H1 (cell line): ENCODE data around the gene MYO1A. TPM values are rescaled to one million over a fixed set of nuclear protein-coding genes. Genes with fewer than 3 reads are reported as not detected.

ENCODE experiments used
- CTCF ChIA-PET: fragments of 300-600 bp; sonication (Branson Sonifier 250); formaldehyde crosslinking; loops from one replicate; lab custom pipeline; 2021; ENCODE audit not compliant: partially characterized antibody; lab: Charles Lee
- POLR2A ChIA-PET: fragments of 300-600 bp; sonication (Branson Sonifier 250); formaldehyde crosslinking; loops from one replicate; lab custom pipeline; 2021; ENCODE audit warnings: inconsistent platforms; ENCODE audit not compliant: partially characterized antibody; lab: Charles Lee
- DNase-seq, 2 experiments: peaks; one replicate each; pipeline versions ENCODE4 v3.0.0 to v3.0.0-alpha.2; 2010 to 2022; ENCODE audit warnings: low spot score in 2 of 2, low read depth in 1 of 2, mixed read lengths in 1 of 2
- FAIRE-seq: peaks from 2 replicates; lab custom pipeline; 2011; peaks lifted over from hg19 to GRCh38; lab: Jason Lieb, UNC
- H2AFZ ChIP-seq: 2 replicates; pipeline ENCODE4 v1.8.1; 2012; ENCODE audit warnings: low read length, inconsistent platforms
- H2AK5ac ChIP-seq: 2 replicates; pipeline ENCODE4 v1.6.1; 2013; ENCODE audit warnings: low read depth, low read length
- H2BK120ac ChIP-seq: replicated peaks from 2 replicates; pipeline ENCODE3; 2013; ENCODE audit warnings: low read depth, low read length, inconsistent platforms
- H2BK12ac ChIP-seq: 2 replicates; pipeline ENCODE4 v1.6.1; 2013; ENCODE audit warnings: low read depth, low read length
- H2BK15ac ChIP-seq: 2 replicates; pipeline ENCODE4 v1.6.1; 2013; ENCODE audit warnings: low read length
- H2BK20ac ChIP-seq: 2 replicates; pipeline ENCODE4 v1.6.1; 2013; ENCODE audit warnings: low read length
- H2BK5ac ChIP-seq: 2 replicates; pipeline ENCODE4 v1.6.1; 2013; ENCODE audit warnings: low read depth, low read length
- H3K14ac ChIP-seq: 2 replicates; pipeline ENCODE4 v1.6.1; 2013; ENCODE audit warnings: inconsistent platforms; ENCODE audit not compliant: insufficient read length
- H3K18ac ChIP-seq: 2 replicates; pipeline ENCODE4 v1.6.1; 2013; ENCODE audit warnings: low read length; ENCODE audit errors: extremely low read depth
- H3K23ac ChIP-seq: 2 replicates; pipeline ENCODE4 v1.6.1; 2013; ENCODE audit warnings: inconsistent platforms; ENCODE audit not compliant: insufficient read length
- H3K23me2 ChIP-seq: 2 replicates; pipeline ENCODE4 v1.6.1; 2013; ENCODE audit warnings: low read depth, low read length
- H3K27ac ChIP-seq: 2 replicates; pipeline ENCODE4 v1.6.1; 2011; ENCODE audit warnings: low read depth, low read length, inconsistent platforms
- H3K27me3 ChIP-seq, 4 experiments: replicated peaks in 1 of 4; 1 replicate in 1 of 4; 2 replicates in 3 of 4; pipeline versions ENCODE4 v1.6.1 to v1.8.1; 2011 to 2013; ENCODE audit warnings: low read length in 3 of 4, mild to moderate bottlenecking in 3 of 4, inconsistent platforms in 2 of 4, mixed read lengths in 2 of 4, moderate library complexity in 1 of 4; ENCODE audit not compliant: control insufficient read depth in 3 of 4, insufficient read depth in 3 of 4; ENCODE audit errors: extremely low read depth in 1 of 4
- H3K36me3 ChIP-seq, 4 experiments: 2 replicates each; pipeline versions ENCODE4 v1.6.1 to v1.8.1; 2011 to 2013; ENCODE audit warnings: mild to moderate bottlenecking in 4 of 4, low read length in 3 of 4, moderate library complexity in 2 of 4, control low read depth in 1 of 4, inconsistent platforms in 1 of 4; ENCODE audit not compliant: insufficient read depth in 4 of 4, control insufficient read depth in 2 of 4
- H3K4ac ChIP-seq: replicated peaks from 2 replicates; pipeline ENCODE3; 2013; ENCODE audit warnings: low read length, low read depth, mixed read lengths, inconsistent platforms; ENCODE audit not compliant: insufficient read length
- H3K4me1 ChIP-seq, 4 experiments: replicated peaks in 1 of 4; 1 replicate in 1 of 4; 2 replicates in 3 of 4; pipeline versions ENCODE4 v1.6.1 to v1.8.1; 2011 to 2013; ENCODE audit warnings: low read length in 3 of 4, inconsistent platforms in 2 of 4, mixed read lengths in 1 of 4; ENCODE audit not compliant: insufficient read depth in 4 of 4, control insufficient read depth in 3 of 4
- H3K4me2 ChIP-seq, 2 experiments: 2 replicates each; pipeline versions ENCODE4 v1.6.1 to v1.8.1; 2011 to 2013; ENCODE audit warnings: low read depth in 2 of 2, low read length in 2 of 2, control low read depth in 1 of 2, inconsistent platforms in 1 of 2, mild to moderate bottlenecking in 1 of 2; ENCODE audit not compliant: insufficient read depth in 1 of 2
- H3K4me3 ChIP-seq, 4 experiments: fragments of 200-600, 300-600 bp in 1 of 4; sonication (generic), shearing (Covaris generic), sonication (Bioruptor Twin) in 1 of 4; 2 replicates each; pipeline versions ENCODE4 v1.5.1 to v1.8.1; 2011 to 2016; ENCODE audit warnings: low read length in 4 of 4, low read depth in 3 of 4, control low read depth in 2 of 4, inconsistent platforms in 2 of 4, mild to moderate bottlenecking in 2 of 4, mixed read lengths in 1 of 4, moderate library complexity in 1 of 4; ENCODE audit not compliant: insufficient read depth in 2 of 4; ENCODE audit errors: extremely low read depth in 1 of 4
- H3K56ac ChIP-seq: replicated peaks from 2 replicates; pipeline ENCODE3; 2013; ENCODE audit warnings: low read depth, mild to moderate bottlenecking, mixed read lengths, low read length, inconsistent platforms; ENCODE audit not compliant: insufficient read length
- H3K79me1 ChIP-seq: 2 replicates; pipeline ENCODE4 v1.6.1; 2013; ENCODE audit warnings: low read depth, low read length, control low read depth
- H3K79me2 ChIP-seq, 2 experiments: 2 replicates each; pipeline versions ENCODE4 v1.6.1 to v1.8.1; 2012 to 2013; ENCODE audit warnings: low read length in 2 of 2, mild to moderate bottlenecking in 2 of 2, inconsistent platforms in 1 of 2; ENCODE audit not compliant: insufficient read depth in 2 of 2, control insufficient read depth in 1 of 2
- H3K9ac ChIP-seq, 4 experiments: replicated peaks in 1 of 4; 1 replicate in 1 of 4; 2 replicates in 3 of 4; pipeline versions ENCODE4 v1.6.1 to v1.8.1; 2011 to 2013; ENCODE audit warnings: low read depth in 3 of 4, low read length in 3 of 4, control low read depth in 2 of 4, mild to moderate bottlenecking in 2 of 4, moderate library complexity in 2 of 4, inconsistent platforms in 1 of 4; ENCODE audit errors: extremely low read depth in 1 of 4
- H3K9me3 ChIP-seq, 2 experiments: 2 replicates each; pipeline versions ENCODE4 v1.6.1 to v1.8.1; 2012 to 2013; ENCODE audit warnings: mild to moderate bottlenecking in 2 of 2, moderate library complexity in 2 of 2, control low read depth in 1 of 2, inconsistent platforms in 1 of 2, low read depth in 1 of 2, low read length in 1 of 2, mixed read lengths in 1 of 2; ENCODE audit not compliant: insufficient read depth in 2 of 2
- H4K20me1 ChIP-seq, 2 experiments: replicated peaks in 1 of 2; 2 replicates each; pipeline versions ENCODE3 to v1.8.1; 2011 to 2013; ENCODE audit warnings: inconsistent platforms in 2 of 2, low read length in 2 of 2, mild to moderate bottlenecking in 1 of 2; ENCODE audit not compliant: insufficient read depth in 2 of 2, control insufficient read depth in 1 of 2
- H4K5ac ChIP-seq: 2 replicates; pipeline ENCODE4 v1.6.1; 2013; ENCODE audit warnings: low read length, low read depth, mixed read lengths, inconsistent platforms; ENCODE audit not compliant: insufficient read length
- H4K8ac ChIP-seq: 2 replicates; pipeline ENCODE4 v1.8.0; 2013; ENCODE audit warnings: mild to moderate bottlenecking, moderate library complexity, low read length, inconsistent platforms; ENCODE audit not compliant: insufficient read depth; ENCODE audit errors: extremely low read depth
- H4K91ac ChIP-seq: replicated peaks from 2 replicates; pipeline ENCODE3; 2013; ENCODE audit warnings: low read length, mixed read lengths, inconsistent platforms; ENCODE audit not compliant: insufficient read length
- CBX5 ChIP-seq: fragments of 300-800, 300-1000 bp; sonication (generic); IDR thresholded peaks from 2 replicates; pipeline ENCODE4 v1.7.1; 2016; ENCODE audit warnings: antibody characterized with exemption, low read length, low read depth
- CTCF ChIP-seq, 3 experiments: IDR thresholded peaks; 1 replicate in 2 of 3; 2 replicates in 1 of 3; pipeline versions ENCODE4 v1.5.1 to v1.6.1; 2011; ENCODE audit warnings: low read length in 3 of 3, mild to moderate bottlenecking in 3 of 3, inconsistent platforms in 2 of 3, low read depth in 1 of 3, moderate library complexity in 1 of 3; ENCODE audit not compliant: insufficient read depth in 1 of 3; ENCODE audit errors: control extremely low read depth in 1 of 3
- E2F6 ChIP-seq: IDR thresholded peaks from 2 replicates; pipeline ENCODE4 v1.6.1; 2012; ENCODE audit warnings: inconsistent platforms
- EP300 ChIP-seq, 2 experiments: IDR thresholded peaks; 1 replicate in 1 of 2; 2 replicates in 1 of 2; pipeline ENCODE4 v1.6.1; 2011 to 2012; ENCODE audit warnings: low read depth in 2 of 2, low read length in 2 of 2, mild to moderate bottlenecking in 2 of 2, borderline replicate concordance in 1 of 2, inconsistent platforms in 1 of 2, moderate library complexity in 1 of 2
- GABPA ChIP-seq: IDR thresholded peaks from 2 replicates; pipeline ENCODE4 v1.6.1; 2011; ENCODE audit warnings: mild to moderate bottlenecking, low read length, moderate library complexity, borderline replicate concordance; ENCODE audit not compliant: insufficient read depth
- PHF8 ChIP-seq: fragments of 200-600 bp; sonication (generic); conservative IDR thresholded peaks from 2 replicates; pipeline ENCODE4 v1.7.1; 2012; ENCODE audit warnings: low read depth, mild to moderate bottlenecking, inconsistent platforms, low read length, moderate library complexity
- POLR2AphosphoS5 ChIP-seq: IDR thresholded peaks from 2 replicates; pipeline ENCODE4 v1.6.1; 2011; ENCODE audit warnings: low read depth, low read length
- RXRA ChIP-seq: IDR thresholded peaks from 2 replicates; pipeline ENCODE4 v1.6.1; 2011; ENCODE audit warnings: low read depth, mild to moderate bottlenecking, low read length, moderate library complexity; ENCODE audit not compliant: insufficient read depth
- SIRT6 ChIP-seq: IDR thresholded peaks from one replicate; pipeline ENCODE4 v1.7.1; 2012; ENCODE audit warnings: low read length, inconsistent platforms
- WGBS, 2 experiments: shearing (Covaris generic) in 1 of 2; methylation state at CpG; one replicate each; pipeline versions ENCODE4 v1.1.6 to v1.1.7; 2013 to 2015; ENCODE audit warnings: low lambda C conversion rate in 2 of 2, mixed read lengths in 2 of 2, inconsistent platforms in 1 of 2, low coverage in 1 of 2, missing lambda C conversion rate in 1 of 2; ENCODE audit not compliant: insufficient replicate concordance in 2 of 2, insufficient coverage in 1 of 2, insufficient read length in 1 of 2; ENCODE audit errors: extremely low coverage in 1 of 2, missing lambda C conversion rate in 1 of 2; 5-methylcytosine and 5-hydroxymethylcytosine counted together
- polyA plus RNA-seq, 7 experiments: library from polyadenylated mRNA; depleted of rRNA in 3 of 7; stranded (reverse) in 5 of 7; unstranded in 2 of 7; fragments of >200 nt in 5 of 7; fragments of 200-250 nt in 2 of 7; gene quantifications; 1 replicate in 5 of 7; 2 replicates in 1 of 7; 4 replicates in 1 of 7; pipeline versions ENCODE4 v1.2.1 to v1.2.3, GENCODE V29; 2011 to 2013; ENCODE audit warnings: missing spikeins in 2 of 7, mixed read lengths in 2 of 7
- total RNA-seq: library from RNA; stranded (reverse); fragmentation: NEBNext Ultra II Directional; extraction: Animal tissue kit (Norgen Biotek cat#: 25700); gene quantifications from 2 replicates; pipeline ENCODE4 v1.2.1, GENCODE V29; 2021

MYO1A gene
- total and polyA plus RNA-seq, 2 of the 8 experiments (the other 6 are each of a cell fraction or from before 2014, with no cell fraction given) = 0.54 to 0.77 TPM

- CTCF ChIA-PET = interaction anchor here (0.8 to 14.0 kb wide), 10 partner anchors 10 to 95 kb away, joined by 3 to 325 read pairs (median 5); partner anchors contain the start of gene STAT6
- no peak overlapping the region for H3K56ac ChIP-seq
- no peak for FAIRE-seq
- no peak overlapping the region for H3K4me2 ChIP-seq
- peaks cover 9 to 32% (median 17%) of the 10 kb centered on the region in 4 experiments for H3K36me3 ChIP-seq
- peak overlapping the region; percentile 86 for H2BK5ac ChIP-seq
- H3K4me3 ChIP-seq = no peak overlapping the region
- no peak overlapping the region for H3K23ac ChIP-seq
- no peak overlapping the region for H2AK5ac ChIP-seq
- H3K79me1 ChIP-seq = no peaks in the 10 kb centered on the region; the same call in 1 of the 2 replicates
- no peak for DNase-seq
- peaks cover 0 to 21% (median 15%) of the 10 kb centered on the region in 4 experiments; a peak in 6 of 7 replicates for H3K4me1 ChIP-seq
- 97% methylated on average over 6 of the region's 6 CpGs; no CpG with 5 or more reads in 1 of the 2 experiments for WGBS, 2 experiments
- no peak overlapping the region for H3K27ac ChIP-seq
- H3K9ac ChIP-seq = no peak overlapping the region
- no peak overlapping the region for H3K14ac ChIP-seq
- H3K79me2 ChIP-seq = peaks cover 0 to 2% of the 10 kb centered on the region in 2 experiments; a peak in 1 of 4 replicates
- H2AFZ ChIP-seq = no peak overlapping the region
- H3K4ac ChIP-seq = no peak overlapping the region
- H3K27me3 ChIP-seq = no peaks in the 10 kb centered on the region
- H2BK120ac ChIP-seq = no peak overlapping the region
- POLR2A ChIA-PET = interaction anchor here (0.6 to 16.5 kb wide), 8 partner anchors 7 to 414 kb away, joined by 3 to 352 read pairs (median 8); partner anchors contain the start of genes LRP1, NAB2, NEMP1 and SHMT2
- no peak overlapping the region for H2BK20ac ChIP-seq
- no peaks in the 10 kb centered on the region for H3K23me2 ChIP-seq
- H3K18ac ChIP-seq = no peak overlapping the region
- no peaks in the 10 kb centered on the region for H3K9me3 ChIP-seq
- no peak overlapping the region for H2BK12ac ChIP-seq
- no peak overlapping the region for H4K91ac ChIP-seq
- H4K8ac ChIP-seq = no peak overlapping the region
- H4K5ac ChIP-seq = no peak overlapping the region
- H2BK15ac ChIP-seq = peak overlapping the region; percentile 55; the same call in 1 of the 2 replicates
- peaks cover 4% of the 10 kb centered on the region in 2 experiments for H4K20me1 ChIP-seq
- TF ChIP-seq E2F6 (no peak), SIRT6 (no peak), PHF8 (no peak), CTCF (IDR thresholded peaks at IDR 0.05; ENCODE audit: control extremely low read depth in 1 of 3, insufficient read depth in 1 of 3, low read depth in 1 of 3, low read length in 3 of 3) (no peak), RXRA (no peak), GABPA (no peak), EP300 (IDR thresholded peaks at IDR 0.05; ENCODE audit: borderline replicate concordance in 1 of 2, low read depth in 2 of 2, low read length in 2 of 2) (no peak), POLR2AphosphoS5 (no peak), CBX5 (no peak)
These were observed 46.2 kb upstream of the MYO1A start for GRCh38 chr12:57096099-57096572.
